Activated CD4-positive, alpha-beta memory T cell treated with anti-CD3 and anti-CD28 coated beads, Interleukin-2, amount 10 ng/mL, durations not matched to agents 7 days and 5 days (primary cell): ENCODE results near the gene HS3ST2. TPM values are rescaled to one million over a fixed set of nuclear protein-coding genes. Genes with fewer than 3 reads are reported as not detected.

Source experiments
- CTCF ChIA-PET: fragments of 350-600 bp; sonication (Branson Sonifier 250); formaldehyde crosslinking; loops from one replicate; lab custom pipeline; 2021; ENCODE audit warnings: antibody characterized with exemption, inconsistent platforms; lab: Charles Lee
- POLR2A ChIA-PET: fragments of 350-600 bp; sonication (Branson Sonifier 250); formaldehyde crosslinking; loops from one replicate; lab custom pipeline; 2021; ENCODE audit warnings: antibody characterized with exemption; lab: Charles Lee
- DNase-seq: peaks from one replicate; pipeline ENCODE4 v3.0.0-alpha.2; 2020
- H3K27ac Mint-ChIP-seq: one replicate; pipeline ENCODE4 v1.8.0; 2021; ENCODE audit warnings: mild to moderate bottlenecking, mixed read lengths
- H3K27me3 Mint-ChIP-seq: one replicate; pipeline ENCODE4 v1.8.0; 2021; ENCODE audit warnings: mixed read lengths
- H3K36me3 Mint-ChIP-seq: one replicate; pipeline ENCODE4 v1.8.0; 2021; ENCODE audit warnings: low read depth, mixed read lengths
- H3K4me1 Mint-ChIP-seq: one replicate; pipeline ENCODE4 v1.8.0; 2021; ENCODE audit warnings: mixed read lengths
- H3K4me3 Mint-ChIP-seq: one replicate; pipeline ENCODE4 v1.8.0; 2021; ENCODE audit warnings: mild to moderate bottlenecking, mixed read lengths
- H3K9me3 Mint-ChIP-seq: one replicate; pipeline ENCODE4 v1.8.0; 2021; ENCODE audit warnings: mixed read lengths
- total RNA-seq, 2 experiments: library from RNA; stranded (reverse); gene quantifications; one replicate each; pipeline ENCODE4 v1.2.3, GENCODE V29; 2021

Gene HS3ST2
- total RNA-seq, 2 experiments from 2014 or later = not detected

DNA sequence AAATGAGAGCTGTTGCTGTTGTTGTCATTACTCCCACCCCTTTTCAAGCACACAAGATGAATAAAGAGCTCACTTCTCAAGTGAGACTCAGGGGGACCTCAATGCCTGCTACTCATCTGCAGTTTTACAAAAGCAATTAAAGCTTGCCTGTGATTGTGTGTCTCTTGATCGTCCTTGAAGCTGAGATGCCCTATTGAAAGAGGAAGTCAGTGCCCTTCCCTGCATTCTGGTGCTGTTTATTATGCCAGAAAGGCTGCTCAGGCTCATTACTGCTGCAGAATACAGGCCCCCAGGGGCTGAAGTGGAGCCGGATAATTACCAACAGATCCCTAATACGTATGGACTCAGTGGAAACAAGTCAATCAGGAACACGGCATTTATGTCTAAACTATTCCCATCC is 147.2 kb downstream of the HS3ST2 start:
- Mint-ChIP-seq H3K9me3 (no peaks in the 10 kb centered on the region), H3K4me1 (no peaks in the 10 kb centered on the region), H3K4me3 (no peak overlapping the region), H3K27me3 (peaks cover 18% of the 10 kb centered on the region), H3K36me3 (no peaks in the 10 kb centered on the region), H3K27ac (no peak overlapping the region)
- no peak for DNase-seq
- CTCF ChIA-PET = no interaction called here
- POLR2A ChIA-PET = no interaction called here

GRCh38 chr16:22962905-22963304 is 148.9 kb downstream of the HS3ST2 start:
- no peak overlapping the region for H3K4me3 Mint-ChIP-seq
- no peaks in the 10 kb centered on the region for H3K4me1 Mint-ChIP-seq
- H3K9me3 Mint-ChIP-seq = no peaks in the 10 kb centered on the region
- no peak overlapping the region for H3K27ac Mint-ChIP-seq
- H3K27me3 Mint-ChIP-seq = peaks cover 23% of the 10 kb centered on the region
- ChIA-PET POLR2A (no interaction called here), CTCF (no interaction called here)
- no peak for DNase-seq
- H3K36me3 Mint-ChIP-seq = no peaks in the 10 kb centered on the region
